H1 (cell line): ENCODE results near the gene MIER2.
"Not testable (repeated sequence)": the region's sequence is repeated elsewhere in the genome, so short reads cannot be mapped to it uniquely, and the experiment has no call there.

Source experiments
- CTCF ChIP-seq, 3 experiments: IDR thresholded peaks; 1 replicate in 2 of 3; 2 replicates in 1 of 3; pipeline versions ENCODE4 v1.5.1 to v1.6.1; 2011; ENCODE audit warnings: low read length in 3 of 3, mild to moderate bottlenecking in 3 of 3, inconsistent platforms in 2 of 3, low read depth in 1 of 3, moderate library complexity in 1 of 3; ENCODE audit not compliant: insufficient read depth in 1 of 3; ENCODE audit errors: control extremely low read depth in 1 of 3
- EP300 ChIP-seq, 2 experiments: IDR thresholded peaks; 1 replicate in 1 of 2; 2 replicates in 1 of 2; pipeline ENCODE4 v1.6.1; 2011 to 2012; ENCODE audit warnings: low read depth in 2 of 2, low read length in 2 of 2, mild to moderate bottlenecking in 2 of 2, borderline replicate concordance in 1 of 2, inconsistent platforms in 1 of 2, moderate library complexity in 1 of 2
- MAFK ChIP-seq: IDR thresholded peaks from 2 replicates; pipeline ENCODE4 v1.6.1; 2012; ENCODE audit warnings: low read depth, mild to moderate bottlenecking, improper control_type of control experiment, low read length
- POLR2A ChIP-seq, 2 experiments: IDR thresholded peaks; 1 replicate in 1 of 2; 2 replicates in 1 of 2; pipeline ENCODE4 v1.6.1; 2011; ENCODE audit warnings: low read depth in 2 of 2, low read length in 2 of 2, mild to moderate bottlenecking in 2 of 2; ENCODE audit errors: control extremely low read depth in 1 of 2
- POLR2AphosphoS5 ChIP-seq: IDR thresholded peaks from 2 replicates; pipeline ENCODE4 v1.6.1; 2011; ENCODE audit warnings: low read depth, low read length
- RAD21 ChIP-seq, 2 experiments: IDR thresholded peaks in 1 of 2; conservative IDR thresholded peaks in 1 of 2; 2 replicates each; pipeline ENCODE4 v1.6.1; 2011; ENCODE audit warnings: low read depth in 2 of 2, low read length in 2 of 2, improper control_type of control experiment in 1 of 2, inconsistent platforms in 1 of 2, mild to moderate bottlenecking in 1 of 2, moderate library complexity in 1 of 2
- RFX5 ChIP-seq: IDR thresholded peaks from 2 replicates; pipeline ENCODE4 v1.6.1; 2011; ENCODE audit warnings: low read depth, low read length, improper control_type of control experiment, borderline replicate concordance
- SIN3A ChIP-seq, 2 experiments: IDR thresholded peaks in 1 of 2; conservative IDR thresholded peaks in 1 of 2; 2 replicates each; pipeline ENCODE4 v1.6.1; 2011 to 2012; ENCODE audit warnings: low read length in 2 of 2, improper control_type of control experiment in 1 of 2, low read depth in 1 of 2, mild to moderate bottlenecking in 1 of 2
- USF2 ChIP-seq: IDR thresholded peaks from 2 replicates; pipeline ENCODE4 v1.6.1; 2011; ENCODE audit warnings: low read length, improper control_type of control experiment

- not testable (repeated sequence) for TF ChIP-seq CTCF (IDR thresholded peaks at IDR 0.05; ENCODE audit: control extremely low read depth in 1 of 3, insufficient read depth in 1 of 3, low read depth in 1 of 3, low read length in 3 of 3); MAFK; EP300 (IDR thresholded peaks at IDR 0.05; ENCODE audit: borderline replicate concordance in 1 of 2, low read depth in 2 of 2, low read length in 2 of 2); SIN3A (conservative IDR thresholded peaks at IDR 0.05 in 1 of 2, IDR thresholded peaks at IDR 0.05 in 1 of 2; ENCODE audit: low read depth in 1 of 2, low read length in 2 of 2); POLR2A (IDR thresholded peaks at IDR 0.05; ENCODE audit: control extremely low read depth in 1 of 2, low read depth in 2 of 2, low read length in 2 of 2); POLR2AphosphoS5; USF2; RAD21 (IDR thresholded peaks at IDR 0.05 in 1 of 2, conservative IDR thresholded peaks at IDR 0.05 in 1 of 2; ENCODE audit: low read depth in 2 of 2, low read length in 2 of 2); RFX5
Measured at GRCh38 chr19:386632-387301, 42.2 kb upstream of the MIER2 start.
